Prostate gland (tissue), 2 donors: ENCODE results near the gene ECD. TPM values are rescaled to one million over a fixed set of nuclear protein-coding genes. Genes with fewer than 3 reads are reported as not detected.
"Not testable (repeated sequence)": the region's sequence is repeated elsewhere in the genome, so short reads cannot be mapped to it uniquely, and the experiment has no call there.

Experiments used
- DNase-seq: peaks from one replicate; pipeline ENCODE4 v3.0.0-alpha.2; 2019; ENCODE audit warnings: low spot score
- H3K27ac ChIP-seq, 2 donors: fragments of 200-600 bp; sonication (generic); 2 replicates each; pipeline ENCODE4 v1.5.1; 2017 to 2019
- H3K27me3 ChIP-seq: fragments of 200-600 bp; sonication (generic); replicated peaks from 2 replicates; pipeline ENCODE4 v1.5.1; 2019; ENCODE audit not compliant: insufficient read depth
- H3K36me3 ChIP-seq, 2 donors: fragments of 200-600 bp; sonication (generic); 1 replicate in 1 of 2; 2 replicates in 1 of 2; pipeline versions ENCODE4 v1.5.1 to v1.8.1; 2017 to 2019
- H3K4me1 ChIP-seq: fragments of 200-600 bp; sonication (generic); replicated peaks from 2 replicates; pipeline ENCODE4 v1.5.1; 2019
- H3K4me3 ChIP-seq, 2 donors: fragments of 200-600 bp; sonication (generic); 2 replicates each; pipeline ENCODE4 v1.5.1; 2017 to 2019
- H3K9me3 ChIP-seq: fragments of 200-600 bp; sonication (generic); 2 replicates; pipeline ENCODE4 v1.5.1; 2017
- POLR2A ChIP-seq: fragments of 450-650 bp; IDR thresholded peaks from one replicate; pipeline ENCODE4 v1.6.1; 2016; ENCODE audit warnings: antibody characterized with exemption, mild to moderate bottlenecking
- POLR2AphosphoS5 ChIP-seq: sonication (generic); formaldehyde crosslinking; IDR thresholded peaks from one replicate; pipeline ENCODE4 v1.6.1; 2017; ENCODE audit warnings: antibody characterized with exemption
- WGBS: methylation state at CpG from one replicate; pipeline ENCODE4 v1.1.5; 2018; 5-methylcytosine and 5-hydroxymethylcytosine counted together
- intact Hi-C: fragments of 100-400 bp; cut with DNase I; formaldehyde crosslinking; loops from one replicate; pipeline ENCODE4 v1.14.2; 2022
- total RNA-seq, 2 donors: library from RNA; depleted of rRNA; stranded (reverse); fragments of >200 nt; gene quantifications; one replicate each; pipeline ENCODE4 v1.1.0, GENCODE V29; 2016
- TF ChIP-seq, protein P1 (sequence below), 4 experiments: fragments of 200-600 bp in 2 of 4; fragments of 450-650 bp in 2 of 4; sonication (generic) in 2 of 4; IDR thresholded peaks; 1 replicate in 3 of 4; 2 replicates in 1 of 4; pipeline ENCODE4 v1.5.1; 2016 to 2019; ENCODE audit warnings: antibody characterized with exemption in 4 of 4, mild to moderate bottlenecking in 2 of 4, moderate library complexity in 2 of 4

Gene ECD
- total RNA-seq, 2 donors from 2014 or later: 26.0 to 40.7 TPM

DNA sequence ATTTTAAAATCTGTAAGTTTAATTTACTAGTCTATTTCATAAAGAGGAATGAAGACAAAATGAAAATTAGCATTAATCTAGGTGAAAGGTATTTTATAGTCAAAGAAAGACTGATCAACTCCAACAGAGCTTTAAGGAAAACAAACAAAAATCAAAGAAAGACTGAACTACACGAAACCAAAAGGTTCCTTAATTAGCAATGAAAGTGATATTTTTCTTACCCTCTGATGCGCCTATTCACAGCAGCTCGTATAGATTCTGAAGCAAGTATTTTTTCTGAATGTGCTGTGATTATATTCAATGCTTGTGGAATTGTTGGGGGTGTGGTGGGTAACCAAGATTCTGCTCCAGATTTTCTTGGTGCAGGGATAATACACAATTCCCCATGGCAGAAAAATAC lies 11.8 kb downstream of the ECD start:
- H3K9me3 ChIP-seq: no peaks in the 10 kb centered on the region
- 83% methylated on average over 3 of the region's 3 CpGs for WGBS
- H3K4me3 ChIP-seq: no peak overlapping the region
- DNase-seq: no peak
- H3K27me3 ChIP-seq: no peaks in the 10 kb centered on the region
- no peaks in the 10 kb centered on the region for H3K4me1 ChIP-seq
- TF ChIP-seq POLR2A: no peak
- TF ChIP-seq POLR2AphosphoS5: no peak
- TF ChIP-seq, protein P1, sequence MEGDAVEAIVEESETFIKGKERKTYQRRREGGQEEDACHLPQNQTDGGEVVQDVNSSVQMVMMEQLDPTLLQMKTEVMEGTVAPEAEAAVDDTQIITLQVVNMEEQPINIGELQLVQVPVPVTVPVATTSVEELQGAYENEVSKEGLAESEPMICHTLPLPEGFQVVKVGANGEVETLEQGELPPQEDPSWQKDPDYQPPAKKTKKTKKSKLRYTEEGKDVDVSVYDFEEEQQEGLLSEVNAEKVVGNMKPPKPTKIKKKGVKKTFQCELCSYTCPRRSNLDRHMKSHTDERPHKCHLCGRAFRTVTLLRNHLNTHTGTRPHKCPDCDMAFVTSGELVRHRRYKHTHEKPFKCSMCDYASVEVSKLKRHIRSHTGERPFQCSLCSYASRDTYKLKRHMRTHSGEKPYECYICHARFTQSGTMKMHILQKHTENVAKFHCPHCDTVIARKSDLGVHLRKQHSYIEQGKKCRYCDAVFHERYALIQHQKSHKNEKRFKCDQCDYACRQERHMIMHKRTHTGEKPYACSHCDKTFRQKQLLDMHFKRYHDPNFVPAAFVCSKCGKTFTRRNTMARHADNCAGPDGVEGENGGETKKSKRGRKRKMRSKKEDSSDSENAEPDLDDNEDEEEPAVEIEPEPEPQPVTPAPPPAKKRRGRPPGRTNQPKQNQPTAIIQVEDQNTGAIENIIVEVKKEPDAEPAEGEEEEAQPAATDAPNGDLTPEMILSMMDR (IDR thresholded peaks at IDR 0.05): no peak
- intact Hi-C loops: loop anchor here (5.0 kb wide), 1 partner anchor 794 kb away; no protein-coding TSS in a partner anchor
- peaks cover 0 to 6% of the 10 kb centered on the region in 2 donors for H3K36me3 ChIP-seq
- H3K27ac ChIP-seq: no peak overlapping the region

DNA sequence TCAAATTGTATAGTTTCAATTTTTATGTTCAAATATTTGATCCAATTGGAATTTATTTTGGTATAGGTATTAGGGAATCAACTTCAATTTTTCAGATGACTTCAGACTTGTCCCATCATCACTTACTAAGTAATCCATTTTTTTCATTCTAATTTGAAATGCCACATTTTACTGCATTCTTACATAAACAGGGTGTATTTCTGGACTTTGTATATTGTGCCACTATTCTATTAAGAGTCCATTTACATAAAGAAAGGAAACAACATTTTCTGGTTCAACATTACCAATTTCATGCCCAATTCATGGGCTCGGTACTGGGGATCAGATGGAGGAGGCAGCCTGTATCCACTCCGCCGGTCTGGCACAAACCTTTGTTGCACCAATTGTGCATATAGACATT lies 15.8 kb downstream of the ECD start:
- WGBS: 100% methylated on average over 3 of the region's 3 CpGs
- H3K36me3 ChIP-seq: peaks cover 0 to 6% of the 10 kb centered on the region in 2 donors
- intact Hi-C loops: no loop called here

DNA sequence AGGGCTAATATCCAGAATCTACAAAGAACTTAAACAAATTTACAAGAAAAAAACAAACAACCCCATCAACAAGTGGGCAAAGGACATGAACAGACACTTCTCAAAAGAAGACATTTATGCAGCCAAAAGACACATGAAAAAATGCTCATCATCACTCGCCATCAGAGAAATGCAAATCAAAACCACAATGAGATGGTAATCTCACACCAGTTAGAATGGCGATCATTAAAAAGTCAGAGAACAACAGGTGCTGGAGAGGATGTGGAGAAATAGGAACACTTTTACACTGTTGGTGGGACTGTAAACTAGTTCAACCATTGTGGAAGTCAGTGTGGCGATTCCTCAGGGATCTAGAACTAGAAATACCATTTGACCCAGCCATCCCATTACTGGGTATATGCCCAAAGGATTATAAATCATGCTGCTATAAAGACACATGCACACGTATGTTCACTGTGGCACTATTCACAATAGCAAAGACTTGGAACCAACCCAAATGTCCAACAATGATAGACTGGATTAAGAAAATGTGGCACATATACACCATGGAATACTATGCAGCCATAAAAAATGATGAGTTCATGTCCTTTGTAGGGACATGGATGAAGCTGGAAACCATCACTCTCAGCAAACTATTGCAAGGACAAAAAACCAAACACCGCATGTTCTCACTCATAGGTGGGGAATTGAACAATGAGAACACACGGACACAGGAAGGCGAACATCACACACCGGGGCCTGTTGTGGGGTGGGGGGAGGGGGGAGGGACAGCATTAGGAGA lies 17.0 kb downstream of the ECD start:
- intact Hi-C loops, H3K4me1 ChIP-seq, H3K9me3 ChIP-seq, DNase-seq, H3K36me3 ChIP-seq, H3K4me3 ChIP-seq, H3K27ac ChIP-seq, H3K27me3 ChIP-seq: not testable (repeated sequence)
- 97% methylated on average over 8 of the region's 8 CpGs for WGBS

More for the DNA sequence above, 15.8 kb downstream of the ECD start:
- DNase-seq: no peak
- TF ChIP-seq POLR2A (no peak), POLR2AphosphoS5 (no peak)
- TF ChIP-seq, protein P1 (IDR thresholded peaks at IDR 0.05): no peak
- H3K9me3 ChIP-seq: no peaks in the 10 kb centered on the region
- no peaks in the 10 kb centered on the region for H3K27me3 ChIP-seq
- no peak overlapping the region for H3K4me3 ChIP-seq
- no peak overlapping the region for H3K27ac ChIP-seq
- H3K4me1 ChIP-seq: no peaks in the 10 kb centered on the region

DNA sequence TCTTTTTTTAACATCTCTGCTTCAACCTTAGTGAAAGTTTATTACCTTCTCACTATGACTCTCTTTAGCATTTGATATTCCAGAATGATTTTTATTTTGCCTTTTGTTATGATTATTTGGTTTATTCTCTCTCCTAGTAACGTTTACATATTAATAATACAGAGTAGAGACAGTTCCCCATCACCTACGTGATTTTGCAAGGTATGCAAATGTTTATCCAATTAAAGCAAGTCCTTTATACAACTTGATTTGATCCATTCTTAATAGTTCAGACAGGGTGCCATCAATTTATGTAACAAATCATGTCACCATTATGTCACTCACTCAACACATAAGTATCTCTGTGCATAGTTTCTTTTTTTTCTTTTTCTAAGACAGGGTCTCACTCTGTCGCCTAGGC lies 26.2 kb downstream of the ECD start:
- TF ChIP-seq, protein P1 (IDR thresholded peaks at IDR 0.05): no peak
- TF ChIP-seq POLR2A (no peak), POLR2AphosphoS5 (no peak)
- 87% methylated on average over 3 of the region's 3 CpGs for WGBS

DNA sequence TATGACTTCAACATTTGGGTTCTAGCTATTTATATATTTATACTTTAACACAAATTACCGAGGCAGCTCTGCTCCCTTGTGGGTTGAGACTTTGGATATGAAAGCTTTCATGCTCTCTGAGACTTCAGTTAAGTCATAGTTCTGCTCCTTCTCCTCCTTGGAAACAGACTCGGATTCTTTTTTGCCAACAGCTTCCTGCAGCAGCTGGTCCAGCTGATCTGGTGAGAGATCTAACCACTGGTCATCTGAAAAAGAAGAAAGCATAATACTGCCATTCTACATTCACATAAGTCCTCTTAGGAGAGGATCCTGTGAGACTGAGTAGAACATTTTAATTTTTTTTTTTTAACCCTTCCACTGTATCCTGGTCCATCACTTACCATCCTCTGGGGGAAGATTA lies 28.6 kb downstream of the ECD start:
- Histone ChIP-seq H3K27me3 (no peaks in the 10 kb centered on the region), H3K4me3 (no peak overlapping the region), H3K27ac (no peak overlapping the region), H3K4me1 (no peaks in the 10 kb centered on the region), H3K9me3 (no peaks in the 10 kb centered on the region), H3K36me3 (peaks cover 0 to 3% of the 10 kb centered on the region in 2 donors)
- intact Hi-C loops: no loop called here
- no peak for DNase-seq
- 82% methylated on average over 2 of the region's 2 CpGs for WGBS
- TF ChIP-seq POLR2A (no peak), POLR2AphosphoS5 (no peak)
- TF ChIP-seq, protein P1 (IDR thresholded peaks at IDR 0.05): no peak

More for the DNA sequence above, 26.2 kb downstream of the ECD start:
- Histone ChIP-seq H3K27me3 (no peaks in the 10 kb centered on the region), H3K4me1 (no peaks in the 10 kb centered on the region), H3K36me3 (peaks cover 0 to 3% of the 10 kb centered on the region in 2 donors), H3K9me3 (no peaks in the 10 kb centered on the region), H3K27ac (no peak overlapping the region), H3K4me3 (no peak overlapping the region)
- intact Hi-C loops: no loop called here
- DNase-seq: no peak
